Measurements from ENCODE around the gene ERC2.

The ERC2 gene

DNA sequence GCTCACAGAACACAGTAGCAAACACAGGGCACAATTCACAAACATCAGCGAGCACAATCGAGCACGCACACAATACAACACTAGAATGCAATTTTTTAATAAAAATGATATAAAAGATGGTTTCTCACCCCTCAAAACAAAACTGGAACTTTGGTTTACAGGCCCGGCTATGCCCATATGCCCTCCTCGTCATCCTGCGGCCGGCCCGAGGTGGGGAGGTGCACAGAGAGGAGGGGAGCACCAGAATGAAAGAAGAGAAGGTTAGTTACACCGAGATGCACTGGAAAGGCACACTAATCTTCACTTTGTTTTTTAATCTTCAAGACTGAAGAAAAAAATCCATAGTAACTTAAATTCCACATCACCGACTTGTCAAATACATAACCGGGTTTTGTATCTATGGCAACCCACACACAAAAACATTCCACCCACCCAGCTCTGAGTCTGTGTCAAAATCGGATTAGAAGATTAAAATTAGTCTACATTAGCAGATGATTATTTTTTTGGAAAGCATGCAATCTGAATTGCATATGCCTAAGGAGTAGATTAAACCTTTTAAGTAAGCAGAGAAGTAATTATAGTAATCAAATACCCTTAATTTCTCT lies 784.5 kb downstream of the ERC2 start:
- peak in 1 of 2 donors; percentile 13 for DNase-seq

DNA sequence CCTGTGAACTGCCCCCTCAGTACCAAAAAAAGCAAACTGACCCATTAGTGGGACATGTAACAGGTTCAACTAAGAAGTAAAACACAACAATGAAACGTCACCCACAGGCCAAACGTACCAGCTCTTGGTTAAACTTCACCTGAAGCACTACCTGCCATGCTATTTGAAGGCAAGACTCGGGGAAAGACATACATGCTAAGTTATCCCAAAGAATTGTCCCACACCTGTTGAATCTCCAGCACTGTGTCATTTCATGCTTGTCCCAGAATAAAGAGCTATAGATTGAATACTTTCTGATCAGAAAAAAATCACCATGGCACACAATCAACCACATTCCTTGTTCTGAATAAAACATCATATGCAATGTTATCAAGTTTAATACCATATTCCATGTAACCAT lies 785.8 kb downstream of the ERC2 start:
- no CpG with 5 or more reads among the region's 3 CpGs for WGBS (ENCODE audit: extremely low coverage, insufficient coverage, insufficient read length)
- Histone ChIP-seq H3K14ac (ENCODE audit: low read length) (no peak overlapping the region), H3K79me1 (ENCODE audit: low read length) (no peaks in the 10 kb centered on the region), H2BK12ac (ENCODE audit: low read length) (no peak overlapping the region), H3K79me2 (ENCODE audit: control insufficient read depth, insufficient read depth, low read length, poor library complexity) (no peaks in the 10 kb centered on the region), H3K4me2 (ENCODE audit: low read length) (no peak overlapping the region), H2BK5ac (ENCODE audit: low read depth, low read length, poor library complexity) (no peak overlapping the region), H3K9ac (ENCODE audit: low read length) (no peak overlapping the region), H3K4ac (ENCODE audit: low read depth, low read length) (no peak overlapping the region), H4K91ac (ENCODE audit: low read depth, low read length) (no peak overlapping the region), H2BK120ac (ENCODE audit: insufficient read depth, low read length, poor library complexity) (no peak overlapping the region), H4K12ac (ENCODE audit: low read depth, low read length) (no peak overlapping the region), H3K4me1 (ENCODE audit: control insufficient read depth in 1 of 2, insufficient read depth in 2 of 2, low read length in 2 of 2) (peaks cover 0 to 1% of the 10 kb centered on the region in 2 experiments), H3K23ac (ENCODE audit: low read length) (no peak overlapping the region), H2AFZ (ENCODE audit: insufficient read depth, low read length, poor library complexity) (no peak overlapping the region), H3K9me3 (ENCODE audit: insufficient read depth, low read depth, low read length) (no peaks in the 10 kb centered on the region), H2AK5ac (ENCODE audit: low read length) (no peak overlapping the region), H4K8ac (ENCODE audit: low read depth, low read length) (no peak overlapping the region), H3K27me3 (ENCODE audit: insufficient read depth, low read length) (no peaks in the 10 kb centered on the region), H3K36me3 (ENCODE audit: control insufficient read depth in 1 of 2, insufficient read depth in 2 of 2, low read length in 2 of 2) (no peaks in the 10 kb centered on the region), H3K18ac (ENCODE audit: low read length) (no peak overlapping the region), H3K27ac (ENCODE audit: low read depth, low read length) (no peak overlapping the region), H3K4me3 (ENCODE audit: low read depth, low read length) (no peak overlapping the region)
- no peak for DNase-seq

More for the DNA sequence above, 784.5 kb downstream of the ERC2 start:
- H4K12ac ChIP-seq (ENCODE audit: low read depth, low read length) = no peak overlapping the region
- H3K23ac ChIP-seq (ENCODE audit: low read length) = no peak overlapping the region
- no peak overlapping the region for H3K4me3 ChIP-seq (ENCODE audit: low read depth, low read length)
- no CpG with 5 or more reads among the region's 12 CpGs for WGBS (ENCODE audit: extremely low coverage, insufficient coverage, insufficient read length)
- H3K79me2 ChIP-seq (ENCODE audit: control insufficient read depth, insufficient read depth, low read length, poor library complexity) = no peaks in the 10 kb centered on the region
- no peaks in the 10 kb centered on the region for H3K79me1 ChIP-seq (ENCODE audit: low read length)
- no peak overlapping the region for H3K27ac ChIP-seq (ENCODE audit: low read depth, low read length)
- no peak overlapping the region for H2AK5ac ChIP-seq (ENCODE audit: low read length)
- H2BK5ac ChIP-seq (ENCODE audit: low read depth, low read length, poor library complexity) = no peak overlapping the region
- no peak overlapping the region for H2BK12ac ChIP-seq (ENCODE audit: low read length)
- H3K4ac ChIP-seq (ENCODE audit: low read depth, low read length) = no peak overlapping the region
- no peak overlapping the region for H3K9ac ChIP-seq (ENCODE audit: low read length)
- no peak overlapping the region for H3K4me2 ChIP-seq (ENCODE audit: low read length)
- no peak overlapping the region for H2AFZ ChIP-seq (ENCODE audit: insufficient read depth, low read length, poor library complexity)
- no peak overlapping the region for H4K8ac ChIP-seq (ENCODE audit: low read depth, low read length)
- H3K27me3 ChIP-seq (ENCODE audit: insufficient read depth, low read length) = no peaks in the 10 kb centered on the region
- no peak overlapping the region for H3K14ac ChIP-seq (ENCODE audit: low read length)
- H4K91ac ChIP-seq (ENCODE audit: low read depth, low read length) = no peak overlapping the region
- no peaks in the 10 kb centered on the region for H3K9me3 ChIP-seq (ENCODE audit: insufficient read depth, low read depth, low read length)
- no peak overlapping the region for H2BK120ac ChIP-seq (ENCODE audit: insufficient read depth, low read length, poor library complexity)
- peaks cover 0 to 7% of the 10 kb centered on the region in 2 experiments for H3K4me1 ChIP-seq (ENCODE audit: control insufficient read depth in 1 of 2, insufficient read depth in 2 of 2, low read length in 2 of 2)
- H3K18ac ChIP-seq (ENCODE audit: low read length) = no peak overlapping the region
- no peaks in the 10 kb centered on the region for H3K36me3 ChIP-seq (ENCODE audit: control insufficient read depth in 1 of 2, insufficient read depth in 2 of 2, low read length in 2 of 2)

DNA sequence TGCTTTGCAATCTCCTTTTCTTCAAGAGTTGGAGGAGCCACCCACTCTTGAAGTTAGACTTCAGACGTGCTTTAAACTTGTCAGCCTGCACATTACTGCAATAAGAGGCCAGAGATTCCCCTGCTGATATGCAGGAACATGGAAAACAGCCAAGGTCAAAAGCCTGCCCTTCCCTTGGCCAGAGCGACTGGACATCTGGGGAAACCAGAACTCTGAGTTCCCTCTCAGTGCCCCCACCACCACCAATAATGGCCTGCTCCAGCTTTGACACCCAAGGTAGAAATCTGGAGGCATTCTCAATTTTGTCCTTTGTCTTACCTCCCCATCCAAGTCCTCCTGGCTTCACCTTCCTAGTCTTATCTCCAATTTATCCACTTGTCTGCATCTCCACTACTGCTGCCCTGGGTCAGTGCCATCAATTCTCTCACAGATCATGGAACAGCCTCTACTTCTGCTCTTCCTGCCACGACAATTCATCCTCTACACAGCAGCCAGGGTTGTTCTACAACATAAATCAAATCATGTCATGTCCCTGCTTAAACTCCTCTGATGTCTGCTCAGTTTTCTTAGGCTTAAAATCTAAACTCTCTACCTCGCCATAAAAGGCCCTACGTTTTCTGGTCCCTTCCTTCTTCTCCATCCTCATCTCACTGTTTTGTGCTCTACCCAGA lies 789.6 kb downstream of the ERC2 start:
- Histone ChIP-seq H2BK120ac (ENCODE audit: insufficient read depth, low read length, poor library complexity) (no peak overlapping the region), H3K9me3 (ENCODE audit: insufficient read depth, low read depth, low read length) (no peaks in the 10 kb centered on the region), H3K4me1 (ENCODE audit: control insufficient read depth in 1 of 2, insufficient read depth in 2 of 2, low read length in 2 of 2) (no peaks in the 10 kb centered on the region), H3K9ac (ENCODE audit: low read length) (no peak overlapping the region), H3K36me3 (ENCODE audit: control insufficient read depth in 1 of 2, insufficient read depth in 2 of 2, low read length in 2 of 2) (no peaks in the 10 kb centered on the region), H4K91ac (ENCODE audit: low read depth, low read length) (no peak overlapping the region), H2BK12ac (ENCODE audit: low read length) (no peak overlapping the region), H2BK5ac (ENCODE audit: low read depth, low read length, poor library complexity) (no peak overlapping the region), H3K27me3 (ENCODE audit: insufficient read depth, low read length) (no peaks in the 10 kb centered on the region), H4K12ac (ENCODE audit: low read depth, low read length) (no peak overlapping the region), H2AFZ (ENCODE audit: insufficient read depth, low read length, poor library complexity) (no peak overlapping the region), H3K79me1 (ENCODE audit: low read length) (no peaks in the 10 kb centered on the region), H4K8ac (ENCODE audit: low read depth, low read length) (no peak overlapping the region), H3K18ac (ENCODE audit: low read length) (no peak overlapping the region), H3K23ac (ENCODE audit: low read length) (no peak overlapping the region), H3K79me2 (ENCODE audit: control insufficient read depth, insufficient read depth, low read length, poor library complexity) (no peaks in the 10 kb centered on the region), H3K14ac (ENCODE audit: low read length) (no peak overlapping the region), H3K4me2 (ENCODE audit: low read length) (no peak overlapping the region), H3K27ac (ENCODE audit: low read depth, low read length) (no peak overlapping the region), H2AK5ac (ENCODE audit: low read length) (no peak overlapping the region), H3K4me3 (ENCODE audit: low read depth, low read length) (no peak overlapping the region), H3K4ac (ENCODE audit: low read depth, low read length) (no peak overlapping the region)
- DNase-seq = no peak
- no CpG with 5 or more reads among the region's 5 CpGs for WGBS (ENCODE audit: extremely low coverage, insufficient coverage, insufficient read length)

DNA sequence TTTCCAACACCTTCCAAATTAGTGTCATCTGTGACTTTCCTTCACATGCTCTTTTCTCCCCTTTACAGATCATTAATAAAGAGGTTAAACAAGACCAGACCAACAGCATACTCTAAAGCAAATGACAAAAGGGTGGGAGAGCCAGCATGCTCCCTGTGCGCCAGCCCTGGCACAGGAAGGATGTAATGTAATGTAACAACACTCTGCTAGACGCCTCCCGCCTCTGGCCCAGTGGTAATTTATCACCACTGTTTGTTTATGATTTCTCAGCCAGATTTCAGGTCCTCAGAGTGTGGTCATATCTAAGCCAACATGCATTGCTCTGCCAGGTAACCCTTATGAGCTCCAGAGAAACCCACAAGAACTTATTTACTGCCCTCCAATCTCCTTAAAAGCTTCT lies 791.6 kb downstream of the ERC2 start:
- Histone ChIP-seq H4K8ac (ENCODE audit: low read depth, low read length) (no peak overlapping the region), H3K18ac (ENCODE audit: low read length) (no peak overlapping the region), H2AFZ (ENCODE audit: insufficient read depth, low read length, poor library complexity) (no peak overlapping the region), H3K14ac (ENCODE audit: low read length) (no peak overlapping the region), H2BK12ac (ENCODE audit: low read length) (no peak overlapping the region), H2AK5ac (ENCODE audit: low read length) (no peak overlapping the region), H4K91ac (ENCODE audit: low read depth, low read length) (no peak overlapping the region), H2BK5ac (ENCODE audit: low read depth, low read length, poor library complexity) (no peak overlapping the region), H3K4ac (ENCODE audit: low read depth, low read length) (no peak overlapping the region), H3K27ac (ENCODE audit: low read depth, low read length) (no peak overlapping the region), H3K79me1 (ENCODE audit: low read length) (no peaks in the 10 kb centered on the region), H3K4me1 (ENCODE audit: control insufficient read depth in 1 of 2, insufficient read depth in 2 of 2, low read length in 2 of 2) (no peaks in the 10 kb centered on the region), H2BK120ac (ENCODE audit: insufficient read depth, low read length, poor library complexity) (no peak overlapping the region), H3K9ac (ENCODE audit: low read length) (no peak overlapping the region), H3K23ac (ENCODE audit: low read length) (no peak overlapping the region), H3K27me3 (ENCODE audit: insufficient read depth, low read length) (no peaks in the 10 kb centered on the region), H3K4me2 (ENCODE audit: low read length) (no peak overlapping the region), H3K36me3 (ENCODE audit: control insufficient read depth in 1 of 2, insufficient read depth in 2 of 2, low read length in 2 of 2) (no peaks in the 10 kb centered on the region), H3K4me3 (ENCODE audit: low read depth, low read length) (no peak overlapping the region), H3K79me2 (ENCODE audit: control insufficient read depth, insufficient read depth, low read length, poor library complexity) (no peaks in the 10 kb centered on the region), H4K12ac (ENCODE audit: low read depth, low read length) (no peak overlapping the region), H3K9me3 (ENCODE audit: insufficient read depth, low read depth, low read length) (no peaks in the 10 kb centered on the region)
- no peak for DNase-seq
- no CpG with 5 or more reads among the region's 3 CpGs for WGBS (ENCODE audit: extremely low coverage, insufficient coverage, insufficient read length)
